WTC11 (cell line): Measurements from ENCODE around the gene ZCCHC13. TPM values are rescaled to one million over a fixed set of nuclear protein-coding genes. Genes with fewer than 3 reads are reported as not detected.
A peak's percentile ranks its signal among the peaks of the same experiment; 100 is the strongest.
"Not testable (repeated sequence)": the region's sequence is repeated elsewhere in the genome, so short reads cannot be mapped to it uniquely, and the experiment has no call there.

Experiments
- ATAC-seq: fragments of 200-7000 bp; cut with Tn5 transposase; 2 replicates; pipeline ENCODE4 v1.10.0; 2021; ENCODE audit warnings: mild to moderate bottlenecking, moderate library complexity
- CTCF ChIA-PET: fragments of 300-600 bp; sonication (Branson Sonifier 250); formaldehyde crosslinking; loops from one replicate; lab custom pipeline; 2021; ENCODE audit warnings: antibody characterized with exemption; lab: Charles Lee
- POLR2A ChIA-PET: fragments of 350-600 bp; sonication (Branson Sonifier 250); formaldehyde crosslinking; loops from one replicate; lab custom pipeline; 2021; ENCODE audit warnings: antibody characterized with exemption; lab: Charles Lee
- DNase-seq: peaks from one replicate; pipeline ENCODE4 v3.0.0; 2021; ENCODE audit warnings: low spot score
- H3K27ac Mint-ChIP-seq: 2 replicates; pipeline ENCODE4 v1.8.0; 2021; ENCODE audit warnings: mixed read lengths
- H3K27me3 Mint-ChIP-seq: 2 replicates; pipeline ENCODE4 v1.8.0; 2021; ENCODE audit warnings: low read depth, mild to moderate bottlenecking, moderate library complexity, mixed read lengths
- H3K36me3 Mint-ChIP-seq: 2 replicates; pipeline ENCODE4 v1.8.0; 2021; ENCODE audit warnings: mixed read lengths
- H3K4me1 Mint-ChIP-seq: 2 replicates; pipeline ENCODE4 v1.8.0; 2022; ENCODE audit warnings: mixed read lengths
- H3K4me3 Mint-ChIP-seq: 2 replicates; pipeline ENCODE4 v1.8.0; 2021; ENCODE audit warnings: mild to moderate bottlenecking, moderate library complexity, mixed read lengths
- H3K9me3 Mint-ChIP-seq: 2 replicates; pipeline ENCODE4 v1.8.0; 2021; ENCODE audit warnings: mixed read lengths
- ATF1 ChIP-seq: sonication (generic); formaldehyde crosslinking; IDR thresholded peaks from 2 replicates; pipeline ENCODE4 v1.8.1; 2023; ENCODE audit warnings: mild to moderate bottlenecking, moderate library complexity, missing genetic modification reagents
- EMX1 ChIP-seq: fragments of 250-450 bp; sonication (Bioruptor Pico); IDR thresholded peaks from 2 replicates; pipeline ENCODE4 v1.8.0; 2021; ENCODE audit warnings: mild to moderate bottlenecking
- ETV6 ChIP-seq: sonication (generic); formaldehyde crosslinking; IDR thresholded peaks from 2 replicates; pipeline ENCODE4 v1.8.1; 2022; ENCODE audit warnings: mild to moderate bottlenecking, missing genetic modification reagents
- FOXK1 ChIP-seq: sonication (generic); formaldehyde crosslinking; IDR thresholded peaks from 2 replicates; pipeline ENCODE4 v1.8.0; 2022; ENCODE audit warnings: mild to moderate bottlenecking, moderate library complexity, missing genetic modification reagents
- MXD4 ChIP-seq: fragments of 250-450 bp; sonication (Bioruptor Pico); IDR thresholded peaks from 2 replicates; pipeline ENCODE4 v1.8.0; 2021; ENCODE audit warnings: mild to moderate bottlenecking, moderate library complexity, borderline replicate concordance
- MYBL2 ChIP-seq: sonication (generic); formaldehyde crosslinking; IDR thresholded peaks from 2 replicates; pipeline ENCODE4 v1.8.1; 2023; ENCODE audit warnings: mild to moderate bottlenecking, moderate library complexity, missing genetic modification reagents
- NR3C1 ChIP-seq: sonication (generic); formaldehyde crosslinking; conservative IDR thresholded peaks from 2 replicates; pipeline ENCODE4 v1.8.1; 2023; ENCODE audit warnings: low read depth, mild to moderate bottlenecking, missing genetic modification reagents
- RORB ChIP-seq: fragments of 250-450 bp; sonication (Bioruptor Pico); IDR thresholded peaks from 2 replicates; pipeline ENCODE4 v1.9.0; 2021; ENCODE audit warnings: mild to moderate bottlenecking
- ZNF317 ChIP-seq: sonication (generic); formaldehyde crosslinking; IDR thresholded peaks from 2 replicates; pipeline ENCODE4 v1.8.1; 2023; ENCODE audit warnings: low read depth, mild to moderate bottlenecking, moderate library complexity, missing genetic modification reagents, borderline replicate concordance
- total RNA-seq: library from RNA; stranded (reverse); gene quantifications from 3 replicates; pipeline ENCODE4 v1.2.3, GENCODE V29; 2021
- TF ChIP-seq, protein P1 (sequence below): sonication (generic); formaldehyde crosslinking; IDR thresholded peaks from 2 replicates; pipeline ENCODE4 v1.8.0; 2022; ENCODE audit warnings: mild to moderate bottlenecking, missing genetic modification reagents
- TF ChIP-seq, protein P2 (sequence below): sonication (generic); formaldehyde crosslinking; IDR thresholded peaks from 2 replicates; pipeline ENCODE4 v1.8.1; 2023; ENCODE audit warnings: mild to moderate bottlenecking, missing genetic modification reagents, borderline replicate concordance
- TF ChIP-seq, protein P3 (sequence below): sonication (generic); formaldehyde crosslinking; IDR thresholded peaks from 2 replicates; pipeline ENCODE4 v1.8.0; 2023; ENCODE audit warnings: missing genetic modification reagents, mild to moderate bottlenecking, borderline replicate concordance
- TF ChIP-seq, protein P4 (sequence below): sonication (generic); formaldehyde crosslinking; IDR thresholded peaks from 2 replicates; pipeline ENCODE4 v1.8.1; 2022; ENCODE audit warnings: mild to moderate bottlenecking, missing genetic modification reagents, moderate library complexity, borderline replicate concordance
- TF ChIP-seq, protein P5 (sequence below): fragments of 250-450 bp; sonication (Bioruptor Pico); IDR thresholded peaks from 2 replicates; pipeline ENCODE4 v1.9.0; 2021; ENCODE audit warnings: moderate library complexity, mild to moderate bottlenecking, inconsistent platforms, borderline replicate concordance
- TF ChIP-seq, protein P6 (sequence below): sonication (generic); formaldehyde crosslinking; IDR thresholded peaks from 2 replicates; pipeline ENCODE4 v1.8.1; 2023; ENCODE audit warnings: mild to moderate bottlenecking, missing genetic modification reagents, moderate library complexity

Gene ZCCHC13
- total RNA-seq, 1 experiment from 2014 or later = not detected

DNA sequence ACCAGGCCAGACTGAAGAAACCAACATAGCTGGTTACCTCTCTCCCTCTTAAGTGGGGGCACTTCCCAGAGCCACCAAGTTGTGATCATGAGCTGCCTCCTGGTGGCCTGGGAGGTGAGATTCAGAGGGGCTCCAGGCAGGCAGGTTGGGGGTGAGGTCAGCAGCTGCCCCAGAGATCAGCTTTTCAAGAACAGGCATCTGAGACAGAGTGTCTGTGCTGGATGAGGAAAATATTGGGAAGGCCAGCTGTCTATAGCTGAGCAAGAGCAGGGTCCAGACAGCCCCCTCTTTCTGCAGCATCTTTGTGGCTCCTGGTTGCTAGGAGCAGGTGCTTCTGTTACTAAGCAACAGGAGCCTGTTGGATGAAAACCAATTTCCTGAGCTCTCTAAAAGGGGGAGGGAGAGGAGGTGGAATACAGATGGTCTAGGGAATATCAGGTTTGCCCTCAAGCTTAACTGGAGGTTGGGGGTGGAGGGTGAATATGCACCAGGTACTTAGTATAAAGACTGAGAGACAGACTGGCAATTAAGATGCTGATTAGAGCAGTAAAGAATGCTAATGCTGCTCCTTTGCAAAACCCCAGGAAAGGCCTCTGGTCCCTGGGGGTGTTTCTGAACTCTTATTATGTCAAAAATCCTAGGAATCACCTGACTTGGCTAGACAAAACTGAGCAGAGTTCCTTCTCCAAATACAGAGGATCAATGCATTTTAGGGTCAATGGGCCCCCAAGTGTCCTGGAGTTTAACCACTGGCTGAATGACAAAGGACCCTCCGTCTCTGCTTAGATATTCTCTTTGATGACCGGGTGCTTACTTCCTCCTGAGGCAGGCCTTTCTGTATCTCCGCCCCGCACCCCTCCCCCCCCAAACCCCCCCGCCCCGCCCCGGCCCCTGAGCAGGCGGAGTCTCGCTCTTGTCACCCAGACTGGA is 21.4 kb downstream of the ZCCHC13 start (continued):
- TF ChIP-seq, protein P1, sequence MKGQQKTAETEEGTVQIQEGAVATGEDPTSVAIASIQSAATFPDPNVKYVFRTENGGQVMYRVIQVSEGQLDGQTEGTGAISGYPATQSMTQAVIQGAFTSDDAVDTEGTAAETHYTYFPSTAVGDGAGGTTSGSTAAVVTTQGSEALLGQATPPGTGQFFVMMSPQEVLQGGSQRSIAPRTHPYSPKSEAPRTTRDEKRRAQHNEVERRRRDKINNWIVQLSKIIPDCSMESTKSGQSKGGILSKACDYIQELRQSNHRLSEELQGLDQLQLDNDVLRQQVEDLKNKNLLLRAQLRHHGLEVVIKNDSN = 0 out of 2 replicates have a peak, but pooled peaks have one; percentile 26
- TF ChIP-seq, protein P2, sequence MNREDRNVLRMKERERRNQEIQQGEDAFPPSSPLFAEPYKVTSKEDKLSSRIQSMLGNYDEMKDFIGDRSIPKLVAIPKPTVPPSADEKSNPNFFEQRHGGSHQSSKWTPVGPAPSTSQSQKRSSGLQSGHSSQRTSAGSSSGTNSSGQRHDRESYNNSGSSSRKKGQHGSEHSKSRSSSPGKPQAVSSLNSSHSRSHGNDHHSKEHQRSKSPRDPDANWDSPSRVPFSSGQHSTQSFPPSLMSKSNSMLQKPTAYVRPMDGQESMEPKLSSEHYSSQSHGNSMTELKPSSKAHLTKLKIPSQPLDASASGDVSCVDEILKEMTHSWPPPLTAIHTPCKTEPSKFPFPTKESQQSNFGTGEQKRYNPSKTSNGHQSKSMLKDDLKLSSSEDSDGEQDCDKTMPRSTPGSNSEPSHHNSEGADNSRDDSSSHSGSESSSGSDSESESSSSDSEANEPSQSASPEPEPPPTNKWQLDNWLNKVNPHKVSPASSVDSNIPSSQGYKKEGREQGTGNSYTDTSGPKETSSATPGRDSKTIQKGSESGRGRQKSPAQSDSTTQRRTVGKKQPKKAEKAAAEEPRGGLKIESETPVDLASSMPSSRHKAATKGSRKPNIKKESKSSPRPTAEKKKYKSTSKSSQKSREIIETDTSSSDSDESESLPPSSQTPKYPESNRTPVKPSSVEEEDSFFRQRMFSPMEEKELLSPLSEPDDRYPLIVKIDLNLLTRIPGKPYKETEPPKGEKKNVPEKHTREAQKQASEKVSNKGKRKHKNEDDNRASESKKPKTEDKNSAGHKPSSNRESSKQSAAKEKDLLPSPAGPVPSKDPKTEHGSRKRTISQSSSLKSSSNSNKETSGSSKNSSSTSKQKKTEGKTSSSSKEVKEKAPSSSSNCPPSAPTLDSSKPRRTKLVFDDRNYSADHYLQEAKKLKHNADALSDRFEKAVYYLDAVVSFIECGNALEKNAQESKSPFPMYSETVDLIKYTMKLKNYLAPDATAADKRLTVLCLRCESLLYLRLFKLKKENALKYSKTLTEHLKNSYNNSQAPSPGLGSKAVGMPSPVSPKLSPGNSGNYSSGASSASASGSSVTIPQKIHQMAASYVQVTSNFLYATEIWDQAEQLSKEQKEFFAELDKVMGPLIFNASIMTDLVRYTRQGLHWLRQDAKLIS (CRISPR knock-in tag) = no peak
- no peak for TF ChIP-seq ETV6 (CRISPR knock-in tag)
- TF ChIP-seq, all 79 proteins: peak for 3

DNA sequence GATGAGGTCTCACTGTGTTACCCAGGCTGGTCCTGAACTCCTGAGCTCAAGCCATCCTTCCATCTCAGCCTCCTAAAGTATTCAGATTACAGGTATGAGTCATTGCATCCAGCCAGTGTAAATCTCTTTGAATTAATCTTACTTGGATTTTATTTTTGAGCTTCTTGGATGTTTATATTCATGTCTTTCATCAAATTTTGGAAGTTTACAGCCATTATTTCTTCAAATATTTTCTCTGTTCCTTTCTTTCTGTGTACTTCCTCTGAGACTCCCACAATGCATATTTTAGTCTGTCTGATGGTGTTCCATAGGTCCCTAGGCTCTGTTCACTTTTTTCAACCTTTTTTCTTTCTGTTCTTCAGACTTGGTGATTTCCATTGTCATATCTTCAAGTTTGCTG is 34.9 kb downstream of the ZCCHC13 start:
- CTCF ChIA-PET = no interaction called here
- Mint-ChIP-seq H3K4me1 (peaks cover 14% of the 10 kb centered on the region), H3K36me3 (peaks cover 11% of the 10 kb centered on the region; the same call in 1 of the 2 replicates), H3K9me3 (peaks cover 19% of the 10 kb centered on the region; the same call in 1 of the 2 replicates), H3K27me3 (no peaks in the 10 kb centered on the region), H3K4me3 (no peak overlapping the region), H3K27ac (no peak overlapping the region)
- DNase-seq (no peak), ATAC-seq (no peak)
- POLR2A ChIA-PET = interaction anchor here (0.6 kb wide), 1 partner anchor 1467 kb away, joined by 3 read pairs; no protein-coding TSS in a partner anchor
- TF ChIP-seq FOXK1 (CRISPR knock-in tag) (no peak), ATF1 (CRISPR knock-in tag) (no peak), NR3C1 (CRISPR knock-in tag) (no peak), MYBL2 (no peak), MXD4 (CRISPR knock-in tag) (no peak)
- TF ChIP-seq, protein P3, sequence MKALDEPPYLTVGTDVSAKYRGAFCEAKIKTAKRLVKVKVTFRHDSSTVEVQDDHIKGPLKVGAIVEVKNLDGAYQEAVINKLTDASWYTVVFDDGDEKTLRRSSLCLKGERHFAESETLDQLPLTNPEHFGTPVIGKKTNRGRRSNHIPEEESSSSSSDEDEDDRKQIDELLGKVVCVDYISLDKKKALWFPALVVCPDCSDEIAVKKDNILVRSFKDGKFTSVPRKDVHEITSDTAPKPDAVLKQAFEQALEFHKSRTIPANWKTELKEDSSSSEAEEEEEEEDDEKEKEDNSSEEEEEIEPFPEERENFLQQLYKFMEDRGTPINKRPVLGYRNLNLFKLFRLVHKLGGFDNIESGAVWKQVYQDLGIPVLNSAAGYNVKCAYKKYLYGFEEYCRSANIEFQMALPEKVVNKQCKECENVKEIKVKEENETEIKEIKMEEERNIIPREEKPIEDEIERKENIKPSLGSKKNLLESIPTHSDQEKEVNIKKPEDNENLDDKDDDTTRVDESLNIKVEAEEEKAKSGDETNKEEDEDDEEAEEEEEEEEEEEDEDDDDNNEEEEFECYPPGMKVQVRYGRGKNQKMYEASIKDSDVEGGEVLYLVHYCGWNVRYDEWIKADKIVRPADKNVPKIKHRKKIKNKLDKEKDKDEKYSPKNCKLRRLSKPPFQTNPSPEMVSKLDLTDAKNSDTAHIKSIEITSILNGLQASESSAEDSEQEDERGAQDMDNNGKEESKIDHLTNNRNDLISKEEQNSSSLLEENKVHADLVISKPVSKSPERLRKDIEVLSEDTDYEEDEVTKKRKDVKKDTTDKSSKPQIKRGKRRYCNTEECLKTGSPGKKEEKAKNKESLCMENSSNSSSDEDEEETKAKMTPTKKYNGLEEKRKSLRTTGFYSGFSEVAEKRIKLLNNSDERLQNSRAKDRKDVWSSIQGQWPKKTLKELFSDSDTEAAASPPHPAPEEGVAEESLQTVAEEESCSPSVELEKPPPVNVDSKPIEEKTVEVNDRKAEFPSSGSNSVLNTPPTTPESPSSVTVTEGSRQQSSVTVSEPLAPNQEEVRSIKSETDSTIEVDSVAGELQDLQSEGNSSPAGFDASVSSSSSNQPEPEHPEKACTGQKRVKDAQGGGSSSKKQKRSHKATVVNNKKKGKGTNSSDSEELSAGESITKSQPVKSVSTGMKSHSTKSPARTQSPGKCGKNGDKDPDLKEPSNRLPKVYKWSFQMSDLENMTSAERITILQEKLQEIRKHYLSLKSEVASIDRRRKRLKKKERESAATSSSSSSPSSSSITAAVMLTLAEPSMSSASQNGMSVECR (CRISPR knock-in tag) = no peak
- TF ChIP-seq, protein P4, sequence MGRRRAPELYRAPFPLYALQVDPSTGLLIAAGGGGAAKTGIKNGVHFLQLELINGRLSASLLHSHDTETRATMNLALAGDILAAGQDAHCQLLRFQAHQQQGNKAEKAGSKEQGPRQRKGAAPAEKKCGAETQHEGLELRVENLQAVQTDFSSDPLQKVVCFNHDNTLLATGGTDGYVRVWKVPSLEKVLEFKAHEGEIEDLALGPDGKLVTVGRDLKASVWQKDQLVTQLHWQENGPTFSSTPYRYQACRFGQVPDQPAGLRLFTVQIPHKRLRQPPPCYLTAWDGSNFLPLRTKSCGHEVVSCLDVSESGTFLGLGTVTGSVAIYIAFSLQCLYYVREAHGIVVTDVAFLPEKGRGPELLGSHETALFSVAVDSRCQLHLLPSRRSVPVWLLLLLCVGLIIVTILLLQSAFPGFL (CRISPR knock-in tag) = no peak

DNA sequence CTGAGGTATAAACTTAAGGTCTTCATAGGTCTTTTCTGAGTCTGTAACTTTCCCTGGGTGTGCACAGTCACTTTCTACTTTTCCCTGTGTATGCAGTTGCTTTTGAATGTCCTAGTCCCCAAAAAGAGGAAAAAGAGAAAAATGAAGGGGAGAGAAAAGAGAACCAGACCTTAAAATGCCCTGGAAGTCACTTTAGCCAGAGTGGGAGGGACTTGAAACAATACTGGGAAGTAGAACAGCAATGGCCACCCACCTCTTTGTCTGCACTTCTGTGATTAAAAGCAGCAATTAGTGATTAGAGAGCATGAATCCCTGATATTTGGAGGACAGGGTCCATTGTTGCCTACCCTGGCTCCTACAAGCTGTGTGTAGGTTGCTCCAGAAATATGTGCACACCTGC is 36.1 kb downstream of the ZCCHC13 start:
- H3K9me3 Mint-ChIP-seq = peaks cover 18% of the 10 kb centered on the region; the same call in 1 of the 2 replicates

DNA sequence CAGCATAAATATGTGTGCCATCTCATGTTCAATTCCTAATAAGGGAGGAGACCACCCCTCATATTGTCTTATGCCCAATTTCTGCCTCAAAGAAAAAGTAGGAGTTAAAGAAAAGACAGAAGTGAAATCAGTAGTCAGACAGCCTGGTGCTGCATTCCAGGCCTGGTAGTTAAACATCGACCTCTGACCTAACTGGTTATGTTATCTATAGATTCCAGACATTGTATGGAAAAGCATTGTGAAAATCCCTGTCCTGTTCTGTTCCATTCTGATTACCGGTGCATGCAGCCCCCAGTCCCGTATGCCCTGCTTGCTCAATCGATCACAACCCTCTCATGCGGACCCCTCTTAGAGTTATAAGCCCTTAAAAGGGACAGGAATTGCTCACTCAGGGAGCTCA is 38.2 kb downstream of the ZCCHC13 start:
- H3K36me3 Mint-ChIP-seq, DNase-seq, H3K27me3 Mint-ChIP-seq, ATAC-seq, H3K27ac Mint-ChIP-seq, H3K4me3 Mint-ChIP-seq: not testable (repeated sequence)
- ChIA-PET CTCF (interaction anchor here (3.3 kb wide), 1 partner anchor 17 kb away, joined by 31 read pairs; no protein-coding TSS in a partner anchor), POLR2A (interaction anchor here (1.2 kb wide), 1 partner anchor 17 kb away, joined by 3 read pairs; no protein-coding TSS in a partner anchor)
- H3K9me3 Mint-ChIP-seq = peaks cover 13% of the 10 kb centered on the region; the same call in 1 of the 2 replicates
- peaks cover 22% of the 10 kb centered on the region for H3K4me1 Mint-ChIP-seq

More for the DNA sequence above, 36.1 kb downstream of the ZCCHC13 start:
- Mint-ChIP-seq H3K4me1 (peaks cover 22% of the 10 kb centered on the region), H3K4me3 (no peak overlapping the region), H3K27ac (no peak overlapping the region), H3K36me3 (peaks cover 11% of the 10 kb centered on the region; the same call in 1 of the 2 replicates), H3K27me3 (no peaks in the 10 kb centered on the region)
- DNase-seq = no peak
- ChIA-PET CTCF (no interaction called here), POLR2A (no interaction called here)
- TF ChIP-seq ZNF317 (CRISPR knock-in tag) (no peak), EMX1 (CRISPR knock-in tag) (no peak), RORB (CRISPR knock-in tag) (no peak)
- TF ChIP-seq, protein P5, sequence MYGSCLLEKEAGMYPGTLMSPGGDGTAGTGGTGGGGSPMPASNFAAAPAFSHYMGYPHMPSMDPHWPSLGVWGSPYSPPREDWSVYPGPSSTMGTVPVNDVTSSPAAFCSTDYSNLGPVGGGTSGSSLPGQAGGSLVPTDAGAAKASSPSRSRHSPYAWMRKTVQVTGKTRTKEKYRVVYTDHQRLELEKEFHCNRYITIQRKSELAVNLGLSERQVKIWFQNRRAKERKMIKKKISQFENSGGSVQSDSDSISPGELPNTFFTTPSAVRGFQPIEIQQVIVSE (CRISPR knock-in tag) = no peak
- TF ChIP-seq, protein P6, sequence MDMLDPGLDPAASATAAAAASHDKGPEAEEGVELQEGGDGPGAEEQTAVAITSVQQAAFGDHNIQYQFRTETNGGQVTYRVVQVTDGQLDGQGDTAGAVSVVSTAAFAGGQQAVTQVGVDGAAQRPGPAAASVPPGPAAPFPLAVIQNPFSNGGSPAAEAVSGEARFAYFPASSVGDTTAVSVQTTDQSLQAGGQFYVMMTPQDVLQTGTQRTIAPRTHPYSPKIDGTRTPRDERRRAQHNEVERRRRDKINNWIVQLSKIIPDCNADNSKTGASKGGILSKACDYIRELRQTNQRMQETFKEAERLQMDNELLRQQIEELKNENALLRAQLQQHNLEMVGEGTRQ (CRISPR knock-in tag) = no peak
- no peak for ATAC-seq
